HG02885 (cell line): ENCODE measurements around the gene SUPT16H.
"Not testable (repeated sequence)": the region's sequence is repeated elsewhere in the genome, so short reads cannot be mapped to it uniquely, and the experiment has no call there.

Experiments used
- ATAC-seq: cut with Tn5 transposase; IDR thresholded peaks from one replicate; pipeline ENCODE4 v1.9.1; 2021; ENCODE audit warnings: mild to moderate bottlenecking; ENCODE audit not compliant: unreplicated experiment, poor library complexity

The SUPT16H gene

GRCh38 chr14:21383848-21384493 is at the start of gene SUPT16H:
Gene SUPT16H, minus strand, starts transcription at chr14:21384019. Its CDS starts 92 bp downstream, at chr14:21383927.
- peak; percentile 93 for ATAC-seq

GRCh38 chr14:21431126-21431525 is 47.3 kb upstream of the SUPT16H start:
- ATAC-seq = no peak

- ATAC-seq = no peak
Observed at GRCh38 chr14:21428930-21429329, 45.1 kb upstream of the SUPT16H start.

- ATAC-seq = no peak
Observed at GRCh38 chr14:21426692-21427091, 42.9 kb upstream of the SUPT16H start.

GRCh38 chr14:21419528-21419927 is 35.7 kb upstream of the SUPT16H start:
- no peak for ATAC-seq

DNA sequence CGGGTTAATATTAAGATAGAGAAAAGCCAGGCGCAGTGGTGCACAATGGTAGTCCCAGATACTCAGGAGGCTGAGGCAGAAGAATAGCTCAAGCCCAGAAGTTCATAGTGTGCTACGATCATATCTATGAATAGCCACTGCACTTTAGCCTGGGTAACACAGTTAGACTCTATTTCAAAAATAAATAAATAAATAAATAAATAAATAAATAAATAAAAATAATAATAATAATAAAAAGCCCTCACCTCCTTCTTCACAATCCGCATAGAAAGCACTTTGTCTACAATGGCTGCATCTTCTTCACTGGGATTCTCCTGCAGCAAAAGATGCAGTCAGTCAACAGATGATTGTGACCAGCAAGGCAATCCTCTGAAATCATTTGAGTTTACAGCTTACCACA is 31.5 kb upstream of the SUPT16H start:
- ATAC-seq = no peak

DNA sequence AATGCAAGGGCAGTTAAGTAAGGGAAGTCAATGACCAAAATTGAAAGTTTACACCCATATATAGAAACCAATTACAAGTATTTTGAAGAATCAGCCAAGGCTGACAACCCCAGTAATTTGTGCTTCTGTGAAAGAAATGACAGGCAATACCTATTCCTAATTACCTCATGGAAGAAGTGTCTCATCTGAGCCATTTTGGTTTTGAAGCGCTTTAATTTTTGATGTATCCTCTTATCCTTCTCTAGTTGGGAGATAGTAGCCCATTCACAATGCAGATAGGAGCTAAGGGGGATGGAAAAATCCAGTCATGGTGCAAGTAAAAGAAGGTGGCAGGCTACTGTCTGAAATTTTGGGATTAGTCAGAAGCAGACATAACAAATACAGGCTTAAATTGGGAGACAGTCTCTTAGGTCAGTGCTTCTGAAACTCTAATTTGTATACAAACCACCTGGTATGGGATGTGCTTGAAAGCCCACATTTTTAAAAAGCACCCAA is 30.4 kb upstream of the SUPT16H start:
- peak; percentile 68 for ATAC-seq

DNA sequence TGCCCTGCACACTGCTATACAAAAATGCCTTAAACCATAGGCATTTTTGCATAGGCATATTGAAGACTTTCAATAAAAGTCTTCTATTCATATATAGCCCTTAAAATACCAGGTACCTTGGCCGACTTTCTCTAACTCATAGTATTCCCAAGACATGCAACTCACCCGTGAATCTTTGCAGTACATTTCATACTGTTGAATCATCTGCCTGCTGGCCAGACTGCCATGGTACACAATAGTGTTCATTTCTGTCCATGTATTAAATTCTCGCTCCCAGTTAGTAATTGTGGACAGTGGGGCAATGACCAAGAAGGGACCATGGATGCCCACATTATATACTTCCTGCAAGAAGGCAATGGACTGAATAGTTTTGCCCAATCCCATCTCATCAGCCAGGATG is 24.3 kb upstream of the SUPT16H start:
- ATAC-seq = no peak

DNA sequence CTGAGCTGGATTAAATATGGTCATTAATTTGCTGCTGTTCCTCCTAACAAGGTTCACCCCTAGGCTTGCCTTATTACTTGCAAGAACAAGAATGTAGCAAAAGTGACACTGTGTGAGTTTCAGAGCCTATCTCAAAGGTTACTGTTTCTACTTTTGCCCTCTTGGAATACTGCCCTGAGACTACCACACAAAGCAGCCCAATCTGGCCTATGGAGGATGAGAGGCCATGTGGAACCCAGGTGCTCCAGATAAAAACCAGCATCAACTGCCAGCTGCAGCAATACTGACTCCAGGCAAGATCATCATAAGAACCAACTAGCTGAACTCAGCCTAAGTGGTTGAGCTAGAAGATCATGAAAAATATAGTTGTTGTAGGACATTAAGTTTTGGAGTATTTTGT is 22.4 kb upstream of the SUPT16H start:
- ATAC-seq = no peak

- ATAC-seq = no peak
Observed at GRCh38 chr14:21405097-21405496, 21.3 kb upstream of the SUPT16H start.

- no peak for ATAC-seq
Observed at GRCh38 chr14:21399311-21399870, 15.6 kb upstream of the SUPT16H start.

GRCh38 chr14:21398901-21399300 is 15.1 kb upstream of the SUPT16H start:
- no peak for ATAC-seq

DNA sequence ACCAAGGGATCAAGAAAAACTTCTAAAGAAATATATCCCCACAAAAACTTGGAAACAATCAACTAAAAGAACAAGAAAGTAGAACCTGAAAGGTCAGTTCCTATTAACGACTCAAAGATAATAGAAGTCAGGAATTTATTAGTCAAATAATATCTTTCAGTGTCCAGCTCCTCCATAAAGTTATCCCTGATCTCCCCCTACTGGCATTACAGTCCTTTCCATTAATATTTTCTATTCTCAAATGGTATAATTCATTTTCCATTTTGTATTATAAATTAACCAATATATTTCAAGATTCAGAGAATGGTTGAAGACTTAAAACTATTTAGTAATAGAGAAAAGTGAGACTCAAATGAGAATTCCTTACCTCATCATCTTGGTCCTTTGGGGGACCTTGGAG is 11.6 kb upstream of the SUPT16H start:
- no peak for ATAC-seq

- no peak for ATAC-seq
Observed at GRCh38 chr14:21385188-21385904, 1.5 kb upstream of the SUPT16H start.

DNA sequence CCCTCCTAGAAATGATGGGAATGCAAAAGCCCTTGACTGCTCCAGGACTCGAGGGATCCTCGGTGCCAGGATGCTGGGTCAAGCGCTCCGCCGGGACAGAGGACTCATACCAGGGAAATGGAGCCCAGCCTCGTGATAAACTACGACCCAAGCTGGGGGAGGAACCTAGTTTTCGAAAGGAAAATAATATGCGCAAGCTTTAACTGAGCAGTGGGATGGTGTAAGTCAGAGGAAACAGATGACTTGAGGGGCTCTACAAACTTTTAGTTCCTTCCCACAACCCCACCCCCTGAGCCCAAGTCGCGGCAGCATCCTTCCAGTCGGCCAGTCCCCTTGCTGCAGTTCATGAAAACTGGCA is 654 bp upstream of the SUPT16H start:
- peak; percentile 27 for ATAC-seq

DNA sequence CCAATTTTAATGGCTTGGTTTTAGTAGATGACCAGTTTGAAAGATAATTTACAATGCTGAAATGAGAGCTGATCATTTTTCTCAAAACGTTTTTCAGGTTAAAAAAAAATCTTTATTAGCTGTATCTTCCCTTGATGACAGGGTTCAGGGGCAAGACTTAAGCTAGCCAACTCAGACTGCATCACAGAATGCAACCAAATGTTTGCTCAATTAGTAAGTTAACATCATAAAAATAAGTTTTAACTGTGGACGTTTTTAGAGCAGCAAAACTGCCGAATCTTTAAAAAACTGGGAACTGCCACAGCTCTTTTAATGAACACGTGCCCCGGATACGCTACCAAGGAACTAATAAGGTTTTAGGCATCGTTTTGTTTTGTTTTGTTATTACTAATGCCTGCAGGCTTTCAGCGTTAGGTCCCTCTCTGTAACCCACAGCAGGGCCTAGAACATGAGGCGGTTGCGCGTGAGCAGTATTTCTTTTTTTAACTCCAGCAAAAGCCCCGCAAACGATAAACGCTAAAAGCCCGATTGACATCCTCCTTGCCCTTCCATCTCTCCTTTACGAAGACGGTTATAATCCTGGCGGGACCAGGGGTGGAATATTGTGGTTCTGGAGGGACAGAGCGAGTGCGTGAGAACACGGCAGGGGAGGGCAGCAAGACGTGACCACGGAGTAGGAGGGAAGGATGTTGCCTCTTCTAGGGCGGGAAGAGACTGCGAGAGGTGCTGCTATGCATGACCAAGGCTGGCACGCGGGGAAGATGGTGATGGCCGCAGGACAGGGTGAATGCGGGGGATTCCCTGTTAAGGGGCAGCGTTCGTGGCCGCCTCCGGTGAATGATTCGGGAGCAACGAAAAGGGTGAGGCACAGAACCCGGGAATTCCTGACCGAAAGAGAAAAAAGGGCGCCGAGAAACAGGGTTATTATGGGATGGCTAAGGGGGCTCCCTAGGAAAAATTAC is 652 bp downstream of the SUPT16H start:
- peak; percentile 29 for ATAC-seq

DNA sequence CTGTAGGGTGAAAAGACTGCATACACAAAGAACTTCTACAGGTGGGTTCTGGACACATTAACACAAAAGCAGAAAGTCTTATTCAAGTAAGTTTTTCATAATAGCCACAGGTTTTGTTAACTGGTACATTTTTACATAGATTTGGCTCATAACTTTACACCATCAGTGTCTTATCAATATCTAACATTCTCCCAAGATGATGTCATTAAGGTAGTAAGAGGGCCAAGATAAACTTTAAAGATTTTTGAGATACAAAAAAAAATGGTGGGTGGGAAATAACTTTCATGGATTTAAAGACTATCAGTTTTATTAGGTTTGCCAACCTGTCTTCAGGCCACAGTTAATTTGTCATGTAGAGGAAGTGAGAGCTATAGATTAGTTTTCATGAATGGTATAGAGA is 1.7 kb downstream of the SUPT16H start:
- ATAC-seq = no peak

- no peak for ATAC-seq
Observed at GRCh38 chr14:21379338-21379737, 4.5 kb downstream of the SUPT16H start.

- ATAC-seq = no peak
Observed at GRCh38 chr14:21373980-21374379, 9.8 kb downstream of the SUPT16H start.

GRCh38 chr14:21372814-21373213 is 11.0 kb downstream of the SUPT16H start:
- ATAC-seq = not testable (repeated sequence)
